AG09319 (cell line): Measurements from ENCODE around the gene GGT7.

Source experiments
- DNase-seq: peaks from one replicate; pipeline ENCODE4 v3.0.0-alpha.2; 2010; ENCODE audit warnings: low read depth; ENCODE audit errors: extremely low read depth
- CTCF ChIP-seq: IDR thresholded peaks from 2 replicates; pipeline ENCODE4 v1.5.1; 2011; ENCODE audit warnings: low read depth, mild to moderate bottlenecking, inconsistent platforms, low read length, moderate library complexity

The GGT7 gene

GRCh38 chr20:34798328-34798727, 74.3 kb downstream of the GGT7 start:
- DNase-seq, result no peak
- TF ChIP-seq CTCF, result no peak

- DNase-seq, result no peak
- TF ChIP-seq CTCF, result no peak
These were observed 75.4 kb downstream of the GGT7 start for GRCh38 chr20:34797012-34797995.
